Measurements from ENCODE around the gene APOA1.

DNA sequence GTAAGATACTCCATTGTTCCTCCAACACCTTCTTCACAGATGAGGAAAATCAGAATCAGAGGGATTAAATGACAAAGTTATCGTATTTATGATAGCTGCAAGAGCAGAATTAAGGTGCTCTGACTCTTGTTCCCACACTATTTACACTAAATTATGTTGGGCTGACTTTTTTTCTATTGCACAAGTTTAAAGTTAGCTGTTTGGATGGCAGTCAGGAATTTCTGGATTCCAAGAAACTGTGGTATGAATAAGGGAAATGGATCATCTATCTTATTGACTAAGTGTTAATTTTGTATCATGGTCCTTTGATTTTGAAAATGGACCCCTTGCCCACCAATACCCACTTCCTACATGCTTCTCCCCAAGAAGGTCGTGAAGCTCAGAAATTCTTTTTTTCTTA, 19.9 kb upstream of the APOA1 start:
- TF ChIP-seq GABPA (IDR thresholded peaks at IDR 0.05; ENCODE audit: low read depth) = no peak
- TF ChIP-seq POLR2AphosphoS5 (IDR thresholded peaks at IDR 0.05; ENCODE audit: low read depth) = no peak
- TF ChIP-seq, protein P1, sequence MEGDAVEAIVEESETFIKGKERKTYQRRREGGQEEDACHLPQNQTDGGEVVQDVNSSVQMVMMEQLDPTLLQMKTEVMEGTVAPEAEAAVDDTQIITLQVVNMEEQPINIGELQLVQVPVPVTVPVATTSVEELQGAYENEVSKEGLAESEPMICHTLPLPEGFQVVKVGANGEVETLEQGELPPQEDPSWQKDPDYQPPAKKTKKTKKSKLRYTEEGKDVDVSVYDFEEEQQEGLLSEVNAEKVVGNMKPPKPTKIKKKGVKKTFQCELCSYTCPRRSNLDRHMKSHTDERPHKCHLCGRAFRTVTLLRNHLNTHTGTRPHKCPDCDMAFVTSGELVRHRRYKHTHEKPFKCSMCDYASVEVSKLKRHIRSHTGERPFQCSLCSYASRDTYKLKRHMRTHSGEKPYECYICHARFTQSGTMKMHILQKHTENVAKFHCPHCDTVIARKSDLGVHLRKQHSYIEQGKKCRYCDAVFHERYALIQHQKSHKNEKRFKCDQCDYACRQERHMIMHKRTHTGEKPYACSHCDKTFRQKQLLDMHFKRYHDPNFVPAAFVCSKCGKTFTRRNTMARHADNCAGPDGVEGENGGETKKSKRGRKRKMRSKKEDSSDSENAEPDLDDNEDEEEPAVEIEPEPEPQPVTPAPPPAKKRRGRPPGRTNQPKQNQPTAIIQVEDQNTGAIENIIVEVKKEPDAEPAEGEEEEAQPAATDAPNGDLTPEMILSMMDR (IDR thresholded peaks at IDR 0.05; ENCODE audit: insufficient read depth, low read length) = no peak
- no peak for TF ChIP-seq SPI1 (IDR thresholded peaks at IDR 0.05; ENCODE audit: borderline replicate concordance, low read depth)
- TF ChIP-seq, protein P2, sequence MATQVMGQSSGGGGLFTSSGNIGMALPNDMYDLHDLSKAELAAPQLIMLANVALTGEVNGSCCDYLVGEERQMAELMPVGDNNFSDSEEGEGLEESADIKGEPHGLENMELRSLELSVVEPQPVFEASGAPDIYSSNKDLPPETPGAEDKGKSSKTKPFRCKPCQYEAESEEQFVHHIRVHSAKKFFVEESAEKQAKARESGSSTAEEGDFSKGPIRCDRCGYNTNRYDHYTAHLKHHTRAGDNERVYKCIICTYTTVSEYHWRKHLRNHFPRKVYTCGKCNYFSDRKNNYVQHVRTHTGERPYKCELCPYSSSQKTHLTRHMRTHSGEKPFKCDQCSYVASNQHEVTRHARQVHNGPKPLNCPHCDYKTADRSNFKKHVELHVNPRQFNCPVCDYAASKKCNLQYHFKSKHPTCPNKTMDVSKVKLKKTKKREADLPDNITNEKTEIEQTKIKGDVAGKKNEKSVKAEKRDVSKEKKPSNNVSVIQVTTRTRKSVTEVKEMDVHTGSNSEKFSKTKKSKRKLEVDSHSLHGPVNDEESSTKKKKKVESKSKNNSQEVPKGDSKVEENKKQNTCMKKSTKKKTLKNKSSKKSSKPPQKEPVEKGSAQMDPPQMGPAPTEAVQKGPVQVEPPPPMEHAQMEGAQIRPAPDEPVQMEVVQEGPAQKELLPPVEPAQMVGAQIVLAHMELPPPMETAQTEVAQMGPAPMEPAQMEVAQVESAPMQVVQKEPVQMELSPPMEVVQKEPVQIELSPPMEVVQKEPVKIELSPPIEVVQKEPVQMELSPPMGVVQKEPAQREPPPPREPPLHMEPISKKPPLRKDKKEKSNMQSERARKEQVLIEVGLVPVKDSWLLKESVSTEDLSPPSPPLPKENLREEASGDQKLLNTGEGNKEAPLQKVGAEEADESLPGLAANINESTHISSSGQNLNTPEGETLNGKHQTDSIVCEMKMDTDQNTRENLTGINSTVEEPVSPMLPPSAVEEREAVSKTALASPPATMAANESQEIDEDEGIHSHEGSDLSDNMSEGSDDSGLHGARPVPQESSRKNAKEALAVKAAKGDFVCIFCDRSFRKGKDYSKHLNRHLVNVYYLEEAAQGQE (IDR thresholded peaks at IDR 0.05; ENCODE audit: insufficient replicate concordance, low read depth) = no peak

Data from HL-60 (cell line).